Measurements from ENCODE around the gene ABTB2. TPM values are rescaled to one million over a fixed set of nuclear protein-coding genes. Genes with fewer than 3 reads are reported as not detected.
"Not testable (repeated sequence)": the region's sequence is repeated elsewhere in the genome, so short reads cannot be mapped to it uniquely, and the experiment has no call there.

Gene ABTB2
- total RNA-seq, 4 donors from 2014 or later, result 5.4 to 15.6 (median 12.8) TPM

GRCh38 chr11:34387653-34388052 is 29.8 kb upstream of the ABTB2 start:
- H3K4me3 ChIP-seq, result no peak overlapping the region
- WGBS, result 94% methylated on average over 1 of the region's 1 CpG
- no peak for DNase-seq (ENCODE audit: low spot score in 2 of 2)
- H3K27ac ChIP-seq, result no peak overlapping the region
- H3K4me1 ChIP-seq, result no peaks in the 10 kb centered on the region
- TF ChIP-seq POLR2AphosphoS5 (IDR thresholded peaks at IDR 0.05), result no peak
- no peak for TF ChIP-seq CTCF (IDR thresholded peaks at IDR 0.05)
- TF ChIP-seq POLR2A (IDR thresholded peaks at IDR 0.05), result no peak
- no peak for TF ChIP-seq EP300 (IDR thresholded peaks at IDR 0.05)
- no peaks in the 10 kb centered on the region for H3K27me3 ChIP-seq
- no peaks in the 10 kb centered on the region for H3K9me3 ChIP-seq
- H3K36me3 ChIP-seq, result no peaks in the 10 kb centered on the region

- H3K9me3 ChIP-seq; H3K4me1 ChIP-seq; H3K36me3 ChIP-seq; H3K27me3 ChIP-seq; H3K4me3 ChIP-seq; H3K27ac ChIP-seq; DNase-seq (ENCODE audit: low spot score in 2 of 2): not testable (repeated sequence)
- WGBS, result 91% methylated on average over 2 of the region's 2 CpGs
Measured at GRCh38 chr11:34386356-34386755, 28.5 kb upstream of the ABTB2 start.

GRCh38 chr11:34382532-34383276 is 24.9 kb upstream of the ABTB2 start:
- DNase-seq (ENCODE audit: low spot score in 2 of 2), result no peak
- TF ChIP-seq POLR2A (IDR thresholded peaks at IDR 0.05), result no peak
- no peak for TF ChIP-seq CTCF (IDR thresholded peaks at IDR 0.05)
- TF ChIP-seq POLR2AphosphoS5 (IDR thresholded peaks at IDR 0.05), result no peak
- TF ChIP-seq EP300 (IDR thresholded peaks at IDR 0.05), result no peak
- Histone ChIP-seq H3K27ac (no peak overlapping the region), H3K27me3 (no peaks in the 10 kb centered on the region), H3K36me3 (no peaks in the 10 kb centered on the region), H3K4me1 (no peaks in the 10 kb centered on the region), H3K9me3 (no peaks in the 10 kb centered on the region), H3K4me3 (no peak overlapping the region)
- 47% methylated on average over 5 of the region's 5 CpGs for WGBS

DNA sequence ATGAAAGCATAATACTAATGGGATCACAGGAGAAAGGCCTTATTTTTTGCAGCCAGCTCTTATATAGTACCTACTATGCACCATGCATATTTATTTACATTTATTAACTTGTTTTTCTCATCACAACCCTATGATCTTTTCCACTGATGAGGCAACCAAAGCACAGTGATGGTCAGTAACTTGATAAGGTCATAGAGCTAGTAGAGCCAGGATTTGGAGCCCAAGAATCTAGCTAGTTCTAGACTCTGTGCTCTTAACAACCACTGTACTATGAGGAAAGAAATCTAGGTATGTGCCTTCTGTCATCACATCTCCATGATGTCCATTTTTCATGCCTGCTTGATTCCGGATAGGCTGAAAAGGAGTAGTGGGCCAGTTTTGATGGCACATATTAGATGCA is 24.0 kb upstream of the ABTB2 start:
- no peaks in the 10 kb centered on the region for H3K36me3 ChIP-seq
- WGBS, result 100% methylated on average over 1 of the region's 1 CpG
- no peaks in the 10 kb centered on the region for H3K27me3 ChIP-seq
- no peak for DNase-seq (ENCODE audit: low spot score in 2 of 2)
- H3K27ac ChIP-seq, result no peak overlapping the region
- H3K9me3 ChIP-seq, result no peaks in the 10 kb centered on the region
- no peak overlapping the region for H3K4me3 ChIP-seq
- no peaks in the 10 kb centered on the region for H3K4me1 ChIP-seq
- TF ChIP-seq EP300 (IDR thresholded peaks at IDR 0.05) (no peak), POLR2A (IDR thresholded peaks at IDR 0.05) (no peak), POLR2AphosphoS5 (IDR thresholded peaks at IDR 0.05) (no peak), CTCF (IDR thresholded peaks at IDR 0.05) (no peak)

DNA sequence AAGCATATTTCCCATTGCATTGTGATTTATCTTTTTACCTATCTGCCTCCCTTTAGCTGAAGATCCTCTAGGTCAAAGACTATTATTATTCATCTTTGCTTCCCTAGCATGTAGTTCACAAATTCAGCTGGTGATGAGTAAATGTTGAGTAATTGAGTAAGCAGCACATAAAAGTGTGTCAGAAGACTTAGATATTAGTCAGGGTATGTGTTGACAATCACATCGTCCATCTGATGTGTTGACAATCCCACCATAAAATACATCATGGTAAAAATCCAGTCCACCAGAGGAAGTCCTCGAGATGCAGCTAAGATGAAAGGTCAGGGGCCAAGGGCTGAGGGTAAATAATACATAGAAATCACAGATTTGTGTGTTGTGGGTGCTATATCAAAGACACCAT is 22.9 kb upstream of the ABTB2 start:
- WGBS, result 64% methylated on average over 2 of the region's 2 CpGs
- Histone ChIP-seq H3K36me3 (no peaks in the 10 kb centered on the region), H3K27ac (no peak overlapping the region), H3K4me3 (no peak overlapping the region), H3K27me3 (no peaks in the 10 kb centered on the region), H3K9me3 (peaks cover 5% of the 10 kb centered on the region), H3K4me1 (no peaks in the 10 kb centered on the region)
- DNase-seq (ENCODE audit: low spot score in 2 of 2), result no peak
- TF ChIP-seq CTCF (IDR thresholded peaks at IDR 0.05), result no peak
- no peak for TF ChIP-seq POLR2A (IDR thresholded peaks at IDR 0.05)
- TF ChIP-seq EP300 (IDR thresholded peaks at IDR 0.05), result no peak
- no peak for TF ChIP-seq POLR2AphosphoS5 (IDR thresholded peaks at IDR 0.05)

DNA sequence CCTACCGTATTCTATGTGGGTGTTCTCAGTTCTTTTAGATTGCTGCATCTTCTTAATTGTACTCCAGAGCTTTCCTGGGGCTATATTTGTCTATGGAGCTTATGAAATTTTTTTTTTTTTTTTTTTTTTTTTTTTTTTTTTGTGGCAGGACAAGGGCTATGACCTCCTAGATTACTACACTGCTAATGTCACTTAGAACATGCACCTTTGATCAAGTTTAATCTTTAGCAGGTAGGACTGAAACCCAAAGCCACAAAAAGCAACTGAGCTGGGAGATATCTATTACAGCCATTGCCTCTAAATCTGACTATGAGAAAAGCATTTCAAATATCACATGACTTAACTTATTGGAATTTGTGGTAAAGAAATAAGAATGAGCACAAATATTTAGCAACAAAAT is 21.7 kb upstream of the ABTB2 start:
- H3K4me3 ChIP-seq, result no peak overlapping the region
- H3K27me3 ChIP-seq, result no peaks in the 10 kb centered on the region
- 75% methylated on average over 1 of the region's 1 CpG for WGBS
- DNase-seq (ENCODE audit: low spot score in 2 of 2), result no peak
- no peak for TF ChIP-seq CTCF (IDR thresholded peaks at IDR 0.05)
- TF ChIP-seq EP300 (IDR thresholded peaks at IDR 0.05), result no peak
- no peak for TF ChIP-seq POLR2A (IDR thresholded peaks at IDR 0.05)
- TF ChIP-seq POLR2AphosphoS5 (IDR thresholded peaks at IDR 0.05), result no peak
- H3K27ac ChIP-seq, result no peak overlapping the region
- peaks cover 5% of the 10 kb centered on the region for H3K9me3 ChIP-seq
- H3K4me1 ChIP-seq, result no peaks in the 10 kb centered on the region
- H3K36me3 ChIP-seq, result no peaks in the 10 kb centered on the region
